K562 (cell line): Measurements from ENCODE around the gene COX6B1. TPM values are rescaled to one million over a fixed set of nuclear protein-coding genes. Genes with fewer than 3 reads are reported as not detected.

Source experiments
- CAMTA2 ChIP-seq: fragments of 250-450 bp; sonication (Bioruptor Pico); conservative IDR thresholded peaks from 2 replicates; pipeline ENCODE4 v1.5.1; 2022
- CHCHD3 ChIP-seq: fragments of 250-450 bp; sonication (Bioruptor Pico); IDR thresholded peaks from 2 replicates; pipeline ENCODE4 v2.1.2; 2022; ENCODE audit warnings: mild to moderate bottlenecking
- GMEB1 ChIP-seq: fragments of 250-450 bp; sonication (Bioruptor Pico); IDR thresholded peaks from 2 replicates; pipeline ENCODE4 v1.4.0; 2020; ENCODE audit warnings: mild to moderate bottlenecking
- HDAC1 ChIP-seq, 2 experiments: fragments of 450-650 bp; IDR thresholded peaks; 2 replicates each; pipeline ENCODE4 v1.6.1; 2016 to 2017; ENCODE audit warnings: inconsistent platforms in 1 of 2, mild to moderate bottlenecking in 1 of 2, moderate library complexity in 1 of 2
- KLF13 ChIP-seq: fragments of 450-650 bp; IDR thresholded peaks from 2 replicates; pipeline ENCODE4 v1.6.1; 2016; ENCODE audit warnings: missing genetic modification characterization, low read depth, mild to moderate bottlenecking, missing compliant biosample characterization, moderate library complexity, borderline replicate concordance
- MLX ChIP-seq, 2 experiments: fragments of 450-650 bp in 1 of 2; sonication (generic) in 1 of 2; formaldehyde crosslinking; conservative IDR thresholded peaks; 2 replicates each; pipeline versions ENCODE4 v1.4.0 to v1.8.1; 2020 to 2022; ENCODE audit warnings: mild to moderate bottlenecking in 1 of 2, missing genetic modification reagents in 1 of 2
- MNT ChIP-seq, 2 experiments: fragments of 450-650 bp; conservative IDR thresholded peaks; 2 replicates each; pipeline ENCODE4 v1.6.1; 2017; ENCODE audit warnings: mild to moderate bottlenecking in 2 of 2, moderate library complexity in 2 of 2
- NR1H2 ChIP-seq: sonication (generic); formaldehyde crosslinking; IDR thresholded peaks from 2 replicates; pipeline ENCODE4 v1.4.0; 2020; ENCODE audit warnings: mild to moderate bottlenecking, missing genetic modification reagents
- RHOXF2B ChIP-seq: fragments of 250-450 bp; sonication (Bioruptor Pico); conservative IDR thresholded peaks from 2 replicates; pipeline ENCODE4 v1.5.1; 2021
- SMAD2 ChIP-seq: fragments of 150-350 bp; IDR thresholded peaks from 2 replicates; pipeline ENCODE4 v1.6.1; 2014; ENCODE audit warnings: low read depth, mild to moderate bottlenecking, low read length
- THRB ChIP-seq: fragments of 450-650 bp; formaldehyde crosslinking; conservative IDR thresholded peaks from 2 replicates; pipeline ENCODE4 v1.4.0; 2022; ENCODE audit warnings: mild to moderate bottlenecking, missing genetic modification characterization
- ZBTB17 ChIP-seq: fragments of 450-650 bp; formaldehyde crosslinking; IDR thresholded peaks from 2 replicates; pipeline ENCODE4 v1.4.0; 2020; ENCODE audit warnings: mild to moderate bottlenecking
- ZNF121 ChIP-seq: sonication (generic); formaldehyde crosslinking; conservative IDR thresholded peaks from 2 replicates; pipeline ENCODE4 v1.8.0; 2022; ENCODE audit warnings: missing genetic modification reagents
- ZNF395 ChIP-seq: fragments of 200-800 bp; sonication (Bioruptor generic); IDR thresholded peaks from 2 replicates; pipeline ENCODE4 v1.6.1; 2017; ENCODE audit warnings: missing genetic modification characterization, missing compliant biosample characterization
- ZNF512 ChIP-seq: IDR thresholded peaks from 2 replicates; pipeline ENCODE4 v1.6.1; 2016; ENCODE audit warnings: missing genetic modification characterization, missing compliant biosample characterization
- ZNF589 ChIP-seq: fragments of 200-800 bp; sonication (Bioruptor generic); IDR thresholded peaks from 2 replicates; pipeline ENCODE4 v1.6.1; 2016; ENCODE audit warnings: low read depth, missing genetic modification characterization, missing compliant biosample characterization
- ZNF695 ChIP-seq: fragments of 450-650 bp; formaldehyde crosslinking; IDR thresholded peaks from 2 replicates; pipeline ENCODE4 v1.4.0; 2020; ENCODE audit warnings: mild to moderate bottlenecking, moderate library complexity
- polyA plus RNA-seq, 8 experiments: library from polyadenylated mRNA; depleted of rRNA in 4 of 8; stranded (reverse) in 5 of 8; unstranded in 3 of 8; fragments of >200 nt; fragmentation: Nextera tagmentation in 2 of 8; fragmentation: Illumina TruSeq in 1 of 8; extraction: Ambion mirVana in 2 of 8; extraction: Trizol in 1 of 8; gene quantifications; 2 replicates each; pipeline versions ENCODE4 v1.2.1 to v1.2.3, GENCODE V29; 2011 to 2014; ENCODE audit warnings: inconsistent platforms in 1 of 8, missing spikeins in 1 of 8
- total RNA-seq, 7 experiments: library from RNA; depleted of rRNA in 6 of 7; stranded (reverse); fragments of >200 nt in 6 of 7; fragmentation: Illumina TruSeq in 2 of 7; extraction: Trizol in 2 of 7; gene quantifications; 2 replicates each; pipeline versions ENCODE4 v1.2.1 to v1.2.3, GENCODE V29; 2011 to 2021; ENCODE audit warnings: low replicate concordance in 1 of 7

The COX6B1 gene
- total and polyA plus RNA-seq, 9 of the 15 experiments (the other 6 are each of a cell fraction or from before 2014, with no cell fraction given), result 777 to 2,393 (median 1,219) TPM

GRCh38 chr19:35643255-35644205, 4.6 kb upstream of the COX6B1 start (continued):
- peak; percentile 49; the same call in 1 of the 2 replicates for TF ChIP-seq GMEB1 (CRISPR knock-in tag)
- no peak; the same call in 1 of the 2 replicates for TF ChIP-seq THRB (CRISPR knock-in tag)
- no peak for TF ChIP-seq NR1H2
- peak; percentile 75 to 93 for TF ChIP-seq MNT (conservative IDR thresholded peaks at IDR 0.05)
- TF ChIP-seq ZNF512 (tag), result no peak
- peak; percentile 87 for TF ChIP-seq KLF13 (tag)
- TF ChIP-seq ZNF589, result peak; percentile 31; the same call in 1 of the 2 replicates
- TF ChIP-seq MLX (CRISPR knock-in tag; conservative IDR thresholded peaks at IDR 0.05), result 0 out of 4 replicates have a peak, but pooled peaks of 1 of the 2 experiments have one; percentile 40
- TF ChIP-seq ZNF121, result 0 out of 2 replicates have a peak, but pooled peaks have one; percentile 28
- no peak for TF ChIP-seq ZNF695 (CRISPR knock-in tag)
- no peak for TF ChIP-seq CAMTA2 (CRISPR knock-in tag)
- no peak for TF ChIP-seq RHOXF2B (CRISPR knock-in tag)
- no peak for TF ChIP-seq CHCHD3 (CRISPR knock-in tag)
- peak; percentile 82 for TF ChIP-seq ZBTB17 (CRISPR knock-in tag)
- peak; percentile 82; the same call in 1 of the 2 replicates for TF ChIP-seq ZNF395 (CRISPR knock-in tag)
- peak in 1 of 2 experiments; percentile 51; a peak in 2 of 4 replicates for TF ChIP-seq HDAC1 (IDR thresholded peaks at IDR 0.05)
- no peak for TF ChIP-seq SMAD2
